Stimulated activated CD8-positive, alpha-beta memory T cell treated with anti-CD3 and anti-CD28 coated beads, Interleukin-12 subunit alpha, Interleukin-12 subunit beta, amount 100 ng/mL, for 24 hours (primary cell): ENCODE results near the gene BTBD16.

Experiments used
- DNase-seq: peaks from one replicate; pipeline ENCODE4 v3.0.0-alpha.2; 2020; ENCODE audit errors: extremely low read depth

BTBD16 gene

GRCh38 chr10:122373721-122374120, 102.6 kb downstream of the BTBD16 start:
- no peak for DNase-seq

- DNase-seq, result peak; percentile 80
Measured at GRCh38 chr10:122374237-122374858, 103.3 kb downstream of the BTBD16 start, which contains the start of gene PLEKHA1. PLEKHA1 (plus strand) TSS chr10:122374708; CDS start chr10:122393201, 18,493 bp downstream.

GRCh38 chr10:122374859-122375678, 104.0 kb downstream of the BTBD16 start:
- peak; percentile 48 for DNase-seq

- DNase-seq, result no peak
Measured at GRCh38 chr10:122375679-122376160, 104.6 kb downstream of the BTBD16 start.

DNA sequence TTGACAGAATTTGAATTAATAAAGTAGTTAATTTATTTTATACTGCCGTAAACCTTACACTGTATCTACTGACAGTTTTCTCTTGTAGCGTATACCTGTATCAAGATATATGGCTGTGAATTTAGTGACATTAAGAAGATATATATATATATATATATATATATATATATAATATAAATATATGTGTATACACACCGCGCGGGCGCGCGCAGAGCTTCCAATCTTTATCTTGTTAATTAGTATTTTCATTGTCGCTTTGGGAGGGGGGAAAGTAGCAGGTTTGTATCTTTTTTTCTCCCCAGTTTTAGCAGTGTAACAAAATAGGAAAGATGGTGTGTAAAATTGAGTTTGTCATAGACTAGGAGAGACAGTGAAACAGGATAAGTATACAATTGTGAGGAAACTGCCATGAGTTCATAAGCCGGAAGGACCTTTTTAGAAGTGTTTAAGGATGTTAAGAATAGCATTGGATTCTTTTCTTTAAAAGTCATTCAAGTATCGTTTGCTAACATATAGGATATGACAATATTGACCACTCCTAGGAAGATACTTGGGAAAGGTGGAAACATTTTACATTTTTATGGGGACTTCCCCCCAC, 105.4 kb downstream of the BTBD16 start:
- DNase-seq, result no peak

- DNase-seq, result no peak
Measured at GRCh38 chr10:122379041-122379440, 107.9 kb downstream of the BTBD16 start.

DNA sequence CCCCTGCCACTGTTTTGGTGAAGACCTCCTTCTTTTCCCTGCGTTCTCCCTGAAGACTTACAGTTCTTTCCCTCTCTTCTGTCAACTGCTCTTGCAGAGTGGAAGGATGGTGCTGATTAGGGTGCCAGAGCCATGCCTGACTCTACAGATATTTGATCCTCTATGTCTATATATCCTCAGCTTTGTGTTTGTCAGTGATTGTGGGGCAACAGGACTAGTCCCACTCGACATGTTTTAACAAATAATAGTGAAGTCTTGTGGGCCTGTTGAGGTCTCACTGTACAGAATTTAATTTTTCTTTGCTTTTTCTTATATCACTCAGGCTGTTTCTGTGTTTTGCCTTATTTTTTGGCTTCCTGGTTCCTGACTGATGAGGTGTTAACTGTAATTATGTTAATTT, 108.4 kb downstream of the BTBD16 start:
- no peak for DNase-seq

DNA sequence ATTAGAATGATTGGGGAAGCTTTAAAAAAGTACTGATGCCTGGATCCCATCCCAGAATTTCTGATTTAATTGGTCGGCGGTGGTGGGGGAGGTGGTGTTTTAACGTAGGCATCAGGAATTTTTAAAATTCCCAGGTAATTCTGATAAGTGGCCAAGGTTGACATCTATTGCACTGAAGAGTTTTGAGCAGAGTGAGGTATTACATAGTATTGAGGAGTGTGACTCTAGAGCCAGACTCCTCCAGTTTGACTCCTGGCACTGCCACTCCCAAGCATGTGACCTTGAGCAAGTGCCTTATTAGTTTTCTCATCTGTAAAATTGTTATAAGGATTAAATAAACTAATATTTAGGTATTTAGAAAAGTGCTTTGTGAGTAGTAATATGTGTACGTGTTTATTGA, 109.6 kb downstream of the BTBD16 start:
- DNase-seq, result no peak

DNA sequence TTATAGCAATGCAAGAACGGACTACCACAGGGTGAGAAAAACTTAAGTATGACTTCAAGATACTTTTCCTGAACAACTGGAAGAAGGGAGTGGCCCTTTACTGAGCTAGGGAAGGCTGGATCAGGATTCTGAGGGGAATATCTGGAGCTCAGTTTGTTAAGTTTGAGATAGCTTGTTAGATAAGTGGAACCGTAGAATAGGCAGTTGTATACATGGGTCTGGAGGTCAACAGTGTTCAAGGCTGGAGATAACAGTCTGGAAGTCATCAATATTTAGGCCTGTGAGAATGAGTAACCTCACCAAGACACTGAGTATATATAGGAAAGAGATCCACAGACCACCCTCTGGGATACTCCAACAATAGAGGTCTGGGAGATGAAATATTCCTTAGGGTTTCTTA, 110.6 kb downstream of the BTBD16 start:
- DNase-seq, result no peak

DNA sequence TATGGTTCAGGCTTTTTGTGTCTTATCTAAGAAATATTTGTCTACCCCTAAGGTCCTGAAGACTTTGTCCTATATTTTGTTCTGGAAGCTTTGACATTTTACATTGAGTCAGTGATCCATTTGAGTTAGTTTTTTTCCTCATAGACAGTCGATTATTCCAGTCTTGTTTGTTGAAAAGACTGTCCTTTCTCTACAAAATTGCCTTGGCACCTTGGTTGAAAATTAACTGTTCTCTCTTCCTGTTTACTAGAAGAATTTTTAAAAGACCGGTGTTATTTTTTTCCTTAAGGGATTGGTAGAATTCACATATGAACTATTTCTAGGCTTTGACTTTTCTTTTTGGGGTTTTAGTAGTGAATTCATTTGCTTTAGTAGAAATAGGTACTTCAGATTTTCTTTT, 115.4 kb downstream of the BTBD16 start:
- DNase-seq, result no peak

GRCh38 chr10:122387572-122387971, 116.5 kb downstream of the BTBD16 start:
- no peak for DNase-seq
